Measurements from ENCODE around the gene PEX13. TPM values are rescaled to one million over a fixed set of nuclear protein-coding genes. Genes with fewer than 3 reads are reported as not detected.

PEX13 gene
- total RNA-seq, 2 experiments from 2014 or later = 14.3 to 14.5 TPM

- Mint-ChIP-seq H3K27ac (no peak overlapping the region), H3K4me1 (peaks cover 7% of the 10 kb centered on the region), H3K4me3 (no peak overlapping the region), H3K36me3 (ENCODE audit: low read depth) (peaks cover 38% of the 10 kb centered on the region), H3K9me3 (no peaks in the 10 kb centered on the region), H3K27me3 (no peaks in the 10 kb centered on the region)
- CTCF ChIA-PET = no interaction called here
- POLR2A ChIA-PET = no interaction called here
- no peak for DNase-seq
Observed at GRCh38 chr2:61045226-61045625, 27.7 kb downstream of the PEX13 start.

GRCh38 chr2:61045999-61046398, 28.5 kb downstream of the PEX13 start:
- H3K4me3 Mint-ChIP-seq = no peak overlapping the region
- DNase-seq = no peak
- H3K27me3 Mint-ChIP-seq = no peaks in the 10 kb centered on the region
- H3K4me1 Mint-ChIP-seq = peaks cover 7% of the 10 kb centered on the region
- H3K36me3 Mint-ChIP-seq (ENCODE audit: low read depth) = peaks cover 41% of the 10 kb centered on the region
- ChIA-PET CTCF (interaction anchor here (0.6 kb wide), 1 partner anchor 349 kb away, joined by 3 read pairs; no protein-coding TSS in a partner anchor), POLR2A (no interaction called here)
- H3K9me3 Mint-ChIP-seq = no peaks in the 10 kb centered on the region
- no peak overlapping the region for H3K27ac Mint-ChIP-seq

- no peak overlapping the region for H3K4me3 Mint-ChIP-seq
- no peak for DNase-seq
- no peaks in the 10 kb centered on the region for H3K27me3 Mint-ChIP-seq
- H3K27ac Mint-ChIP-seq = no peak overlapping the region
- CTCF ChIA-PET = no interaction called here
- POLR2A ChIA-PET = no interaction called here
- peaks cover 1% of the 10 kb centered on the region for H3K4me1 Mint-ChIP-seq
- H3K36me3 Mint-ChIP-seq (ENCODE audit: low read depth) = peaks cover 8% of the 10 kb centered on the region
- H3K9me3 Mint-ChIP-seq = no peaks in the 10 kb centered on the region
Observed at GRCh38 chr2:61055557-61055956, 38.0 kb downstream of the PEX13 start.

- Mint-ChIP-seq H3K9me3 (no peaks in the 10 kb centered on the region), H3K36me3 (ENCODE audit: low read depth) (peaks cover 8% of the 10 kb centered on the region)
Observed at GRCh38 chr2:61057562-61057961, 40.0 kb downstream of the PEX13 start.

GRCh38 chr2:61059382-61059781, 41.9 kb downstream of the PEX13 start:
- peaks cover 4% of the 10 kb centered on the region for H3K4me1 Mint-ChIP-seq
- H3K27ac Mint-ChIP-seq = no peak overlapping the region
- ChIA-PET POLR2A (no interaction called here), CTCF (no interaction called here)
- DNase-seq = no peak
- H3K4me3 Mint-ChIP-seq = no peak overlapping the region
- peaks cover 8% of the 10 kb centered on the region for H3K36me3 Mint-ChIP-seq (ENCODE audit: low read depth)
- no peaks in the 10 kb centered on the region for H3K27me3 Mint-ChIP-seq
- no peaks in the 10 kb centered on the region for H3K9me3 Mint-ChIP-seq

More at GRCh38 chr2:61057562-61057961, 40.0 kb downstream of the PEX13 start:
- Mint-ChIP-seq H3K4me3 (no peak overlapping the region), H3K27me3 (no peaks in the 10 kb centered on the region), H3K27ac (no peak overlapping the region), H3K4me1 (peaks cover 1% of the 10 kb centered on the region)
- DNase-seq = no peak
- CTCF ChIA-PET = no interaction called here
- POLR2A ChIA-PET = no interaction called here

- Mint-ChIP-seq H3K4me3 (peak within 1 kb of the TSS; percentile 92), H3K27ac (peak within 1 kb of the TSS; percentile 87), H3K9me3 (no peaks in the 10 kb centered on the region), H3K27me3 (no peaks in the 10 kb centered on the region), H3K36me3 (ENCODE audit: low read depth) (peaks cover 5% of the 10 kb centered on the region), H3K4me1 (peaks cover 25% of the 10 kb centered on the region)
- DNase-seq = peak; percentile 83
- ChIA-PET CTCF (no interaction called here), POLR2A (no interaction called here)
Observed at GRCh38 chr2:61065714-61066709, 48.5 kb downstream of the PEX13 start, which contains the start of gene SANBR. Gene SANBR (plus strand): TSS chr2:61065871. CDS start chr2:61070351, 4,480 bp downstream.

GRCh38 chr2:61074100-61074499, 56.6 kb downstream of the PEX13 start:
- H3K9me3 Mint-ChIP-seq = no peaks in the 10 kb centered on the region
- peaks cover 22% of the 10 kb centered on the region for H3K36me3 Mint-ChIP-seq (ENCODE audit: low read depth)
- no peak overlapping the region for H3K4me3 Mint-ChIP-seq
- no peak overlapping the region for H3K27ac Mint-ChIP-seq
- POLR2A ChIA-PET = no interaction called here
- no peaks in the 10 kb centered on the region for H3K4me1 Mint-ChIP-seq
- DNase-seq = no peak
- CTCF ChIA-PET = no interaction called here
- no peaks in the 10 kb centered on the region for H3K27me3 Mint-ChIP-seq

- Mint-ChIP-seq H3K4me3 (no peak overlapping the region), H3K27ac (no peak overlapping the region), H3K9me3 (no peaks in the 10 kb centered on the region), H3K27me3 (no peaks in the 10 kb centered on the region), H3K4me1 (no peaks in the 10 kb centered on the region), H3K36me3 (ENCODE audit: low read depth) (peaks cover 13% of the 10 kb centered on the region)
- CTCF ChIA-PET = no interaction called here
- no peak for DNase-seq
- POLR2A ChIA-PET = no interaction called here
Observed at GRCh38 chr2:61085883-61086282, 68.4 kb downstream of the PEX13 start.

GRCh38 chr2:61089797-61090196, 72.3 kb downstream of the PEX13 start:
- Mint-ChIP-seq H3K27ac (no peak overlapping the region), H3K27me3 (no peaks in the 10 kb centered on the region), H3K36me3 (ENCODE audit: low read depth) (peaks cover 8% of the 10 kb centered on the region), H3K4me3 (no peak overlapping the region), H3K4me1 (no peaks in the 10 kb centered on the region), H3K9me3 (no peaks in the 10 kb centered on the region)
- ChIA-PET POLR2A (no interaction called here), CTCF (interaction anchor here (0.8 to 1.0 kb wide), 3 partner anchors 13 to 115 kb away, joined by 3 to 5 read pairs (median 3); no protein-coding TSS in a partner anchor)
- no peak for DNase-seq

GRCh38 chr2:61090386-61090921, 72.9 kb downstream of the PEX13 start:
- no peak for DNase-seq
- H3K27ac Mint-ChIP-seq = no peak overlapping the region
- peaks cover 5% of the 10 kb centered on the region for H3K36me3 Mint-ChIP-seq (ENCODE audit: low read depth)
- no peaks in the 10 kb centered on the region for H3K9me3 Mint-ChIP-seq
- H3K27me3 Mint-ChIP-seq = no peaks in the 10 kb centered on the region
- ChIA-PET POLR2A (no interaction called here), CTCF (interaction anchor here (0.8 to 0.9 kb wide), 2 partner anchors 15 to 114 kb away, joined by 3 to 5 read pairs; no protein-coding TSS in a partner anchor)
- H3K4me3 Mint-ChIP-seq = no peak overlapping the region
- no peaks in the 10 kb centered on the region for H3K4me1 Mint-ChIP-seq

GRCh38 chr2:61091485-61091884, 74.0 kb downstream of the PEX13 start:
- POLR2A ChIA-PET = no interaction called here
- Mint-ChIP-seq H3K27me3 (no peaks in the 10 kb centered on the region), H3K4me1 (peaks cover 8% of the 10 kb centered on the region), H3K9me3 (no peaks in the 10 kb centered on the region), H3K27ac (no peak overlapping the region), H3K36me3 (ENCODE audit: low read depth) (peaks cover 10% of the 10 kb centered on the region), H3K4me3 (no peak overlapping the region)
- CTCF ChIA-PET = no interaction called here
- DNase-seq = no peak

- ChIA-PET CTCF (interaction anchor here (0.5 kb wide), 1 partner anchor 46 kb away, joined by 4 read pairs; no protein-coding TSS in a partner anchor), POLR2A (no interaction called here)
- Mint-ChIP-seq H3K4me3 (no peak overlapping the region), H3K9me3 (no peaks in the 10 kb centered on the region), H3K36me3 (ENCODE audit: low read depth) (peaks cover 7% of the 10 kb centered on the region), H3K4me1 (peaks cover 8% of the 10 kb centered on the region), H3K27ac (no peak overlapping the region), H3K27me3 (no peaks in the 10 kb centered on the region)
- DNase-seq = no peak
Observed at GRCh38 chr2:61096438-61096837, 78.9 kb downstream of the PEX13 start.

- Mint-ChIP-seq H3K36me3 (ENCODE audit: low read depth) (peaks cover 9% of the 10 kb centered on the region), H3K4me1 (peaks cover 5% of the 10 kb centered on the region), H3K27me3 (no peaks in the 10 kb centered on the region), H3K27ac (no peak overlapping the region), H3K9me3 (no peaks in the 10 kb centered on the region), H3K4me3 (no peak overlapping the region)
- CTCF ChIA-PET = no interaction called here
- DNase-seq = no peak
- POLR2A ChIA-PET = no interaction called here
Observed at GRCh38 chr2:61100801-61101200, 83.3 kb downstream of the PEX13 start.

Measured in activated CD4-positive, alpha-beta T cell treated with anti-CD3 and anti-CD28 coated beads, Interleukin-2, amount 10 ng/mL, durations not matched to agents 7 days and 5 days (primary cell).